Left ventricle myocardium superior (tissue), 1 donor: ENCODE data around the gene AP1G2. TPM values are rescaled to one million over a fixed set of nuclear protein-coding genes. Genes with fewer than 3 reads are reported as not detected.
"Not testable (repeated sequence)": the region's sequence is repeated elsewhere in the genome, so short reads cannot be mapped to it uniquely, and the experiment has no call there.

Experiments used
- ATAC-seq: fragments of 200-7000 bp; cut with Tn5 transposase; one replicate; pipeline ENCODE4 v1.9.1; 2020; ENCODE audit warnings: mild to moderate bottlenecking, moderate library complexity
- DNase-seq: peaks from one replicate; pipeline ENCODE4 v3.0.0-alpha.2; 2020
- intact Hi-C: fragments of 100-400 bp; cut with micrococcal nuclease; formaldehyde crosslinking; loops from one replicate; pipeline ENCODE4 v1.11.0; 2022
- long read RNA-seq: library from polyadenylated mRNA; unstranded; transcript quantifications from one replicate; pipeline ENCODE4 v2.0.0, GENCODE V29; 2021
- total RNA-seq: library from RNA; stranded (reverse); fragmentation: NEBNext Ultra II Directional; extraction: Animal tissue kit (Norgen Biotek cat#: 25700); gene quantifications from one replicate; pipeline ENCODE4 v1.2.1, GENCODE V29; 2021
- donor health status: DM: no; HTN: yes; CAD: no; lungs with severe emphysema.

Gene AP1G2, protein sequence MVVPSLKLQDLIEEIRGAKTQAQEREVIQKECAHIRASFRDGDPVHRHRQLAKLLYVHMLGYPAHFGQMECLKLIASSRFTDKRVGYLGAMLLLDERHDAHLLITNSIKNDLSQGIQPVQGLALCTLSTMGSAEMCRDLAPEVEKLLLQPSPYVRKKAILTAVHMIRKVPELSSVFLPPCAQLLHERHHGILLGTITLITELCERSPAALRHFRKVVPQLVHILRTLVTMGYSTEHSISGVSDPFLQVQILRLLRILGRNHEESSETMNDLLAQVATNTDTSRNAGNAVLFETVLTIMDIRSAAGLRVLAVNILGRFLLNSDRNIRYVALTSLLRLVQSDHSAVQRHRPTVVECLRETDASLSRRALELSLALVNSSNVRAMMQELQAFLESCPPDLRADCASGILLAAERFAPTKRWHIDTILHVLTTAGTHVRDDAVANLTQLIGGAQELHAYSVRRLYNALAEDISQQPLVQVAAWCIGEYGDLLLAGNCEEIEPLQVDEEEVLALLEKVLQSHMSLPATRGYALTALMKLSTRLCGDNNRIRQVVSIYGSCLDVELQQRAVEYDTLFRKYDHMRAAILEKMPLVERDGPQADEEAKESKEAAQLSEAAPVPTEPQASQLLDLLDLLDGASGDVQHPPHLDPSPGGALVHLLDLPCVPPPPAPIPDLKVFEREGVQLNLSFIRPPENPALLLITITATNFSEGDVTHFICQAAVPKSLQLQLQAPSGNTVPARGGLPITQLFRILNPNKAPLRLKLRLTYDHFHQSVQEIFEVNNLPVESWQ
- 15.5 TPM for total RNA-seq
- long read RNA-seq, partial matches to known transcripts = 2 of 13 reads
- long read RNA-seq, other reads (novel, unspliced or antisense) = 8 of 13 reads

DNA sequence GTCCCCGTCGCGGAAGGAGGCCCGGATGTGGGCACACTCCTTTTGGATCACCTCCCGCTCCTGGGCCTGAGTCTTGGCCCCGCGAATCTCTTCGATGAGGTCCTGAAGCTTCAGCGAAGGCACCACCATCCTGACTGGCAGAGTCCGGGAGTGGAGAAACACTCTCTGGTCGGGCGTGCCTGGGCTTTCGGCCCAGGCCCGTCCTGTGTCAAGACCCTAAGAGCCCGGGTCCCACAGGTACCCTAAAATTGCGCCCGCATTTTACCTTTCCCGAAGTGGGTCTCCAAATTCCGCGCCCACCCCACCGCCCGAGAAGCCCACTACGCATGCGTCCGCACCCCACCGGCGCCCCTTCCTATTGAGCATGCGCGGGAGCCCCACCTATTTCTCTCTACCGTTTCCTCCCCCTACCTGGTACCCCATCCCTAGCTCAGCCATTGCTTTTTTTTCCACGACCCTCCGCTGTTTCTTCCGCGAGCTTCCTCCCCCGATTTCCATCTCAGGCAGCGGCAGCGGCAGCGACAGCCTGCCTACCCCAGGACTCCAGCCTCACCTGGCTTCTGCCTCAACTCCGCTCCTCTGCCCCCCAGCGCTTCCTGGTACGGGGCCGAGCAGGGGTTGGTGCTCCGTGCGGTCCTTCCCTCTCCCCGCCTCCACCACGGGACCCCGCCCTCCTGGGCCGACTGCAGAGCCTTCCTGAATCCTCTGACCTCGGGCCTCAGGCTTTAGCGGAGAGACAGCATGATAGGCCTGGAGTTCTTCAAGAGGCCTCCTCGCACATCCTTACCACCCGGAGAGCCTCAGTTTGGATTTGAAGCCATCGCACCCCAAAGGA lies at the start of gene AP1G2:
AP1G2 (minus strand) TSS at position 606 of the 835 bp plus-strand sequence; CDS start at position 129, 477 bp downstream.
- intact Hi-C loops = no loop called here
- DNase-seq (peak; percentile 89), ATAC-seq (peak; percentile 79)

DNA sequence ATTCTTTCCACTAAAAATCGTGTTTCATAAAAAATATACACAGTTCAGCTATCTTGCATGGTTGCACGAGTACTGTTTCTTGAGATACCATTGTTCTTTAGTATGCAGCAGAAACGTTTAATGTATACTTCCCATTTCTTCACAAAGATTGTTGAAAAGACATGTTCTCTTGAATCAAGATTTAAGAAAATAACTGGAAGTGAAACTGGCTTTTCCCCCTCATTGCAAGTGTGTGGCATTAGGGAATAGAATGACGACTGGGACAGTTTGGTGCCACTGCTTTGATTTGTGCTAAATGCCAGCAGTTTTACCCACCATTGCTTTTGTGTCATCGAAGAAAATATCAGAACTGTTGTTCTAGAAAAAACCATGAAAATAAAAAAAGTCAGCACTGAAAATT lies 48.3 kb upstream of the AP1G2 start:
- DNase-seq (no peak), ATAC-seq (no peak)
- intact Hi-C loops = no loop called here

DNA sequence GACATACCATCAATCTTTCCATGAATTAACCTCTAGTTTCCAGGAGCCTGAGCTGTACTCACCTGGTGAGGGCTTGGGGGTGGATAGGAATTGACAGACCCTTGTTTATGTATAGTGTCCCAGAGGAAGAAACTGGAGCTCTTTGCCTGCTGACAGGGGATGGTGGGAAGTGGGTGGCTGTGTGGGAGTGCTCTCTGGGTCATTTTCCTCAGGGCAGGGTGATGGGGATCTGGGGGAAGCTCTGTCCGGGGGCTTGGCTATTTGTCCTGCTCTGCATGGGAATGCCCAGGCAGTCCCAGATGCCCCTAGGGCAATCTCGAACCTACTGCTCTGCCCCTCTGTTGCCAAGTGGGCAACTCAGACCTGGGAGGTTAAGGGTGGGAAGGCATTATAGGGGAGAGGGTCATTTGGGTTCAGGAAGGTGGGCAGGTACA lies 46.8 kb upstream of the AP1G2 start:
- intact Hi-C loops = no loop called here
- ATAC-seq = no peak
- DNase-seq = no peak

DNA sequence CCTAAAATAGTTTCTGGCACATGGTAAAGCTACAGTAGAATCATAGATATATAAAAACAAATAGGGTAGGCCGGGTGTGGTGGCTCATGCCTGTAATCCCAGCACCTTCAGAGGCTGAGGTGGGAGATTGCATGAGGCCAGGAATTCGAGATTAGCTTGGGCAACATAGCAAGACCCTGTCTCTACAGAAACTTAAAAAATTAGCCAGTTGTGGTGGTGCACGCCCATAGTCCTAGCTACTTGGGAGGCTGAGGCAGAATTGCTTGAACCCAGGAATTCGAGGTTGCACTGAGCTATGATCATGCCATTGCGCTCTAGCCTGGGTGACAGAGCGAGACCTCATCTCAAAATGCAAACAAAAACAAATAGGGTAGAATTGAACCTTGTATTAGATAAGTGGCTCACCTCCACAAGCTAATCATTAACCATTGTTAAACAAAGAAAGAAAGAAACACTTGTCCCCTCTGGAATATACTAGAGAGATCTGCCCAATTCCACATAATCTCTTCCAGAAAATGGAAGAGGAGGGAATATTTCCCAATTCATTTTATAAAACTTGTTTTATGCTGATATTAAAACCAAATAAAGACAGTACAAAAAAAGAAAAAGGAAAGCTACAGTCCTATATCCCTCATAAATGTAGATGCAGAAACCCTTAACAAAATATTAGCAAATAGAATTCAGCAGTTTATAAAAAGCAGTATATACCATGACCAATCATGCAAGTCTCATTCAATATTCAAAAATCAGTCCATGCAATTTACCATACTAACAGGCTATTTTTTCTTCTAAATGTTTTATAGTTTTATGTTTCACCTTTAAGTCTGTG lies 45.9 kb upstream of the AP1G2 start:
- DNase-seq = no peak
- intact Hi-C loops = no loop called here
- ATAC-seq = no peak

DNA sequence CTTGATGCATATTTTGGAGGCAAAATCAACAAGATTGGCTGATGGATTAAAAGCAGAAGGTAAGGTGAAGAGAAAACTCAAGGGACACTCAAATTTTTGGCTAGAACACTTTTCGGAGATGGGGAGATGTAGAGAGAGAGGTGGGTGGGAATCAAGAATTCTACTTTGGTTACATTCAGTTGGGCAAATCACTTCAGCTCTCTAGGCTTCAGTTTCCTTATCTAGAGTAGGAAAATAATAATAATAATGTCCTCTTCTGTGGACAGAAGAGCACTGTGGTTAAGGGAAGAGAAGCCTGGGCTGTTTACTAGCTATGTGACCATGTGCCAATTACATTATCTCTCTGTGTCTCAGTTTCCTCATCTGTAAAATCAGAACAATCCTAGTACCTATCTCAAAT lies 45.2 kb upstream of the AP1G2 start:
- no peak for DNase-seq
- intact Hi-C loops = no loop called here
- ATAC-seq = no peak

DNA sequence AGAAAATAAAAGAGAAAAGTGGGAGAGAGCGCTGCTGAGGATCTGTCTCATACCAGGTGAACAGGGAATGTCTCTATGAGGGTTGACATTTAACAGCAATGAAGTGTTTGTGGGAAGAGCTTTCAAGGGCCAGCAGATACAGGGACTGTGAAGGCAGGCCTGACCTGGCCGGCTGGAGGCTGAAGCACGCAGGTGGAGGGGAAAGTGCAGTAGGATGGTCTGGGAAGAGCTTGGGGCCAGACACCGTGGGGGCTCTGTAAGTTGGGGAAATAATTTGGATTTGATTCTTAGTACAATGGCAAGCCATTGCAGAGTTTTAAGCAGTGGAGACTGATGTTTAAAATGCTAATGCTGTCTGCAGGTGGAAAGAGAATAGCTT lies 44.8 kb upstream of the AP1G2 start:
- intact Hi-C loops = no loop called here
- ATAC-seq (no peak), DNase-seq (no peak)

DNA sequence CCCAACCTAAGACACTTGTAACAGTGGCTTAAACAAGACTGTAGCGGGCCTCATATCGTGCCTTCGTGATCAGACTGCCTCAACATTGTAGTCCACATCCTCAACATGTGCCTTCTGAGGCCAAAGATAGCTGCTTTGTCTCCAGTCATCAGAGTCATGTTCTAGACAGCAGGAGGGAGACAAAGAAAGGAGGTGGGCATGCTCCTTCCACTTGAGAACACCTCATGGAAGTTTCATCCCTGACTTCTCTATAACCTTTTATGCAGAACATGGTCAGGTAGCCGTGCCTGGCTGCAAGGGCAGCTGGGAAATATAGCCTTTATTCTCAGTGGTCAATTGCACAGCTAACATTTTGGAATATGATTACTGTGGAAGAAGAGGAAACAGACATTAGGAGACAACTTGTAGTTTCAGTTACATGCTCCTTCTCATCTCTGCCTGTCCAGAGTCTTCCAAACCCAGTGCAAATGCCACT lies 43.3 kb upstream of the AP1G2 start:
- no peak for DNase-seq
- intact Hi-C loops = no loop called here
- ATAC-seq = no peak

DNA sequence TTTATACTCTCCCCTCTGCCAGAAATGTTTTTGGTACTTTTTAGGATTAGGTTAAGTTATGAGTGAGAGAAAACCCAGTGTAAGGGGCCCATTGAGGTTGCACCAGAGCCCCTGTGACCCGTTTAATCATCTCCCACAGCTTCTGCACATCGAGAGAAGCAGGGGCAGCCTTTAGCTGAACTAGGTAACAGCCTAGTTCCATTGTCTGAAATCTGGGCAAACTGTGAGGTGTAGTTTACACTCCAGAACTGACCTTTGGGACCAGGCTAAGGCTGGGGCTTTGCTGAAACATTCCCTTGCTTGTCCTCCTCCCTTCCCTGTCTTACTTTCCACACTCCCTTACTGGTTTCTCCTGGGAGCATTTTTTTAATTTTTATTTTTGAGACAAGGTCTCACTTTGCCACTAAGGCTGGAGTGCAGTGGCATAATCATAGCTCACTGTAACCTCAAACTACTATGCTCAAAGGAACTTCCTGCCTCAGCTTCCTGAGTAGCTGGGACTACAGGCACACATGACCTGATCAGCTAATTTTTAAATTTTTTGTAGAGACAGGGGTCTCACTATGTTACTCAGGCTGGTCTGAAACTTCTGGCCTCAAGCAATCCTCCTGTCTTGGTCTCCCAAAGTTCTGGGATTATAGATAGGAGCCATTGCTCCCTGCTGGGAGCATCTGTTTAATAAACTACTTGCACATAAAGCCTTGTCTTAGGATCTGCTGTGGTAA lies 42.7 kb upstream of the AP1G2 start:
- ATAC-seq = no peak
- intact Hi-C loops = no loop called here
- DNase-seq = no peak

DNA sequence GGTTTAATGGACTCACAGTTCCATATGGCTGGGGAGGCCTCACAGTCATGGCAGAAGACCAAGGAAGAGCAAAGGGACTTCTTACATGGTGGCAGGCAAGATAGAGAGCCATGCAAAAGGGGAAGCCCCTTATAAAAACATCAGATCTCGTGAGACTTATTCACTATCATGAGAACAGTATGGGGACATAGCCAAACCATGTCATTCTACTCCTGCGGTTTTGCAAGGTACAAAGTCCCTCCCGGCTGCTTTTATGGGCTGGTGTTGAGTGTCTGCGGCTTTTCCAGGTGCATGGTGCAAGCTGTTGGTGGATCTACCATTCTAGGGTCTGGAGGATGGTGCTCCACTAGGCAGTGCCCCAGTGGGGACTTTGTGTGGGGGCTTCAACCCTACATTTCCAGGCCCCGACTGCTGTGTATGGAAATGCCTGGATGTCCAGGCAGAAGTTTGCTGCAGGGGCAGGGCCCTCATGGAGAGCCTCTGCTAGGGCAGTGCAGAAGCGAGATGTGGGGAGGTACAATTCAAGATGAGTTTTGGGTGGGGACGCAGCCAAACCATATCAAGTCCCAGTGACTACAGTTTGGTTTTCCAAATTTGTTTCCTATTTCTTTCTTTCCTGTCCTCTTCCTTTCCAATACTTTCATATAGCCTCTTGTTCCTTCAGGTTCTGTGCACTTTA lies 42.0 kb upstream of the AP1G2 start:
- ATAC-seq, DNase-seq, intact Hi-C loops: not testable (repeated sequence)

DNA sequence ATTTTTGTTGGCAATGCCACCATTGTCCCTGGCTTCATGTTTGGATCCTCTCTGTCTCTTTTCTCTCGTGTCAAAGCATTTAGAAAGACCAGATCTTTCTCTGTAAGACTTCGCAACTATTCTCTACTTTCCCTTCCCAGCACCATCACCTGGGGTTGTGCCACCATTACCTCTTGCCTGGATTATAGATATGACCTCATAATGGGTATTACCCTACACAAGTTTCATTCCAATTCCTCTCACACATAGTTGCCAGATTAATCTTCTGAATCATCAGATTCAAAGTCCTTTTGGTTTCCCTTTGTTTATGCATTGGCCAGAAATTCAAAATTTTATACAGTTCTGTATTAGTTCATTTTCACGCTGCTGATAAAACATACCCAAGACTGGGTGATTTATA lies 41.4 kb upstream of the AP1G2 start:
- intact Hi-C loops = no loop called here
- ATAC-seq = no peak
- DNase-seq = no peak

DNA sequence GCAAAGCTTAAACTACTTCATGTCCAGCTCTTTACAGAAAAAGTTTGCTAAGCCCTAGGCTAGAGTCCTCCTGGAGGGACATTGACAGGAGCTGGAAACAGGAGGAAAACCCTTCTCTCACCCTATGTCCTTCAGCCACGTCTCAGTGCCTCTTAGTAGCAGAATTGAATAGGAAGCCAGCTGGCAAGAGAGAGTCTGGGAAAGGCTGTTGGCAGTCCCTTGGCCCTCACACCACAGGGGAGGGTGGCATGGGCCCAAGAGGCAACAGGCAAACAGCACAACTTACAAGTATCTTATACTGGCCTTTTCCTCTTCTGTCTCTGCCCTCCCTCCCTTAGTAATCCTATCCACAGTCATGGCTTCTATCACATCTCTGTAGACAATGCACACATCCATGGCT lies 40.9 kb upstream of the AP1G2 start:
- ATAC-seq (peak; percentile 94), DNase-seq (peak; percentile 72)
- intact Hi-C loops = no loop called here

DNA sequence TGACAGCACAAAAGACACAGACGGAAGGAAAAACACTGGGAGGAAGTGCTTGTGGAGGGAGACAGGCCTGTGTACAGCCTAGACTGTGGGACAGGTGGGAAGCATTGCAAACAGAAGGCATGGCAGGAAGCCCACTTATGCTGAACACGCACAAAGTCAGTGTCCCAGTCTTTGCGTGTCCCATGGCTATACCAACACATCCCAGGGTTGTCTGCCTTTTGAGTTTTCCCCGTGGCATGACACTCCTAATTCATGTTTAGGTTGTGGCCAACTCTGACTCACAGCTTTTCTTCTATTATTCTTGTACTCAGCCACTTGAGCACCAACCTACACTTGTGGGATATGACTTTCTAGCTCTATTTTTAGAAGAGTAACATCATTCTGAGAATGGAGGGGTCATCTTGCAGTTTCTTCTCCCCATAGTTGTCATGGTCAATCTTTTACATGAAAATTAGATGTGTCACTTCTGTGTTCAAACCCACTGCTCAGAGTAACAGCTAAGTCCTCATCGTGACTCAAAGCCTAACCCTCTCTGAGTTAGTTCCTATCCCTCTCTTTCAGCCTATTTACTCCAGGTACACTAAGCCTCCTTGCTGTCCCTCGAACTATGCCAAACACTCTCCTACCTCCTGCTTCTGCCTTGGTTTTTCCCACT lies 38.5 kb upstream of the AP1G2 start:
- no peak for ATAC-seq
- intact Hi-C loops = no loop called here
- DNase-seq = no peak

DNA sequence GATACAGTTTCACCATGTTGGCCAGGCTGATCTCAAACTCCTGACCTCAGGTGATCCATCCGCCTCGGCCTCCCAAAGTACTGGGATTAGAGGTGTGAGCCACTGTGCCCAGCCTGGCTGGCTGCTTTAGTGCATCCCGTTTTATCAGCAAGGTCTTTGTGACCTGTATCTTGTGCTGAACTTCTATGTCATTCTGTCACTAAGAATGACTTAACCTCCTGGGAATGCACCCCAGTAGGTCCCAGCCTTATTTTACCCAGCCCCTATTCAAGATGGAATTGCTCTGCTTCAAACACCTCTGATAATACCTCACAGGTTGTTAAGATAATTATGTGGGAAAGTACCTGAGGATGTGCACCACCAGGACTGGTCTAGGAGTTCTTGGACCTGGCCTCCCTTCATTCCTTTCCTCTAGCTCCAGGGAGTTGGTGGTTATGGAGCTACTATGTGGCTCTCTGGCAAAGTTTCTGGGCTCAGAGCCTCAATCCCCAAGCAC lies 37.1 kb upstream of the AP1G2 start:
- ATAC-seq (no peak), DNase-seq (no peak)
- intact Hi-C loops = no loop called here

DNA sequence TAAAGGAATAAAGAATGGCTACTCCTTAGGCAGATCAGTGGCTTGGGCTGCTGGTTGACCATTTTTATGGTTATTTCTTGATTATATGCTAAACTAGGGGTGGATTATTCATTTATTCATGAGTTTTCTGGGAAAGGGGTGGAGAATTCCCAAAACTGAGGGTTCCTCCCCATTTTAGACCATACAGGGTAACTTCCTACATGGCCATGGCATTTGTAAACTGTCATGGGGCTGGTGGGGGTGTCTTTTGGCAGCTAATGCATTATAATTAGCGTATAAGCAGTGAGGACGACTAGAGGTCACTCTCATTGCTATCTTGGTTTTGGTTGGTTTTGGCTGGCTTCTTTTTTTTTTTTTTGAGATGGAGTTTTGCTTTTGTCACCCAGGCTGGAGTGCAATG lies 36.6 kb upstream of the AP1G2 start:
- intact Hi-C loops = no loop called here
- no peak for ATAC-seq
- no peak for DNase-seq

DNA sequence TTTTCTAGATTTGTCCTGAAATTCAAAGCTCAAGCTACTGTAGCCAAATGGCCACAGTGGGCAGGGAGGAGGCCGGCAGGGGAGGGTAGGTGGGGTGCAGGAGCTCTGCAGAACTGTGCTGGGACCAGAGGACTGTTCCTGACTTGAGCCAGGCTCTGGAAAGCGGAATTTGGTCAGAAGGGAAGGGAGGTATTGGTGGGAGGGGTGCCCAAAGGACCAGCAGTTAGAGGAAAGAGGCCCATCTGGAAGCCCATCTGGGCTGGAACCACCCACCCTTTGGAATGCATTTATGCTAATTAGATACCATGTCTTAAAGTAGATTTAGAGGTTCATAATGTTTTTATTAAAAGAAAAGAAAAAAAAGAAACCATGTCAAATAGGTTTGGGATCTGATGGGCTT lies 35.5 kb upstream of the AP1G2 start:
- intact Hi-C loops = no loop called here
- no peak for DNase-seq
- no peak for ATAC-seq

DNA sequence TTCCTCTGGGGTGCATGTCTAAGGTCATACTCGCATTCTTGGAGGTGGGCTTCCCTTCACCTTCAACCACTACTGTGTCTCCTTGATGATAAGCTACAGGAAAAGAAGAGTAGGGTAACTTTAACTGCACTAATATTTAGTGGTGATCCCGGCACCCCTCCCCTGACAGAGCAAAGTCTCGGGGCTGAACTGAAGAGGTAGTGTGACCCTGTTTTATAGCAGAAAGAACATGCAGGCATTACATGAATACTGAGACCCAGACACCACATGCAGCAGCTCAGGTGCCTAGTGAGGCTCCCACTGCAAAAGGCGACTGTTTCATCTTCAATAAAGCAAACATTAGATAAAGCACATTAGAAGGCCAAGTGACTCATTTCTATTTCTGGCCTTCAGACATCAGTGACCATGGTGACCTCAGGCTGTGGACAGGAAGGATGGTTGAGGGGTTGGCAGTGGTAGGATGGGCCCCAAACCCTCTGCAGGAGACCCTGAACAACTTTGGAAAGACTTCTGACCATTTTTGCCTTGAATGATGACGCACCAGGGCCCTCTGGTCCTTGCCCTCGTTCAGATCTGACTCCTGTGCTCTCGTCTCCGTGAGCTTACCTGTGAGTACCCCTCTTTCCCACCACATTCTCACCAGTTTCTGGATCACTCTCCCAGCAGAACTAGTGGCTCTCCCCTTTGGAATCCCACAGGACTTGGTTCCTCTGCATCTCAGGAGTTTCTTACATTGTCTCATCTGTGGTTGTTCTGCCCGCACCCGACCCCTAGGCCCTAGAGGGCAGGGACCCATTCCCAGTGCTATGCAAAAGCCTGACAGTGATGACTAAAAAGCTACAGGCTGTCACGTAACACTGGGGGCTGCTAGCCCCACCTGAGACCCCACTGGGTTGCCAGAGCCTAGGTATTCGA lies 34.8 kb upstream of the AP1G2 start:
- DNase-seq (no peak), ATAC-seq (peak; percentile 72)
- intact Hi-C loops = no loop called here
